HUES64 (cell line): ENCODE data around the gene PRPS2.

Experiments
- H3K27ac ChIP-seq: 2 replicates; pipeline ENCODE4 v1.7.0; 2013; ENCODE audit warnings: low read depth, low read length, inconsistent platforms
- H3K27me3 ChIP-seq: 2 replicates; pipeline ENCODE4 v1.6.1; 2013; ENCODE audit warnings: mild to moderate bottlenecking, low read length; ENCODE audit not compliant: insufficient read depth
- H3K36me3 ChIP-seq: 2 replicates; pipeline ENCODE4 v1.6.1; 2013; ENCODE audit warnings: mild to moderate bottlenecking, low read length; ENCODE audit not compliant: insufficient read depth
- H3K4me1 ChIP-seq: 2 replicates; pipeline ENCODE4 v1.6.1; 2013; ENCODE audit warnings: mild to moderate bottlenecking, low read length, moderate library complexity; ENCODE audit not compliant: insufficient read depth
- H3K4me3 ChIP-seq: 2 replicates; pipeline ENCODE4 v1.5.1; 2013; ENCODE audit warnings: mild to moderate bottlenecking, low read length, moderate library complexity
- H3K9ac ChIP-seq: 2 replicates; pipeline ENCODE4 v1.6.1; 2013; ENCODE audit warnings: mild to moderate bottlenecking, low read depth, low read length
- H3K9me3 ChIP-seq: 2 replicates; pipeline ENCODE4 v1.6.1; 2013; ENCODE audit warnings: low read depth, low read length; ENCODE audit not compliant: insufficient read depth
- WGBS: fragments of 150-250, 120-280 bp; methylation state at CpG from one replicate; pipeline ENCODE4 v1.1.7; 2013; ENCODE audit warnings: missing lambda C conversion rate; 5-methylcytosine and 5-hydroxymethylcytosine counted together

Gene PRPS2

GRCh38 chrX:12779534-12779933 is 11.7 kb upstream of the PRPS2 start:
- no peaks in the 10 kb centered on the region for H3K36me3 ChIP-seq
- no peak overlapping the region for H3K27ac ChIP-seq
- no peak overlapping the region for H3K4me3 ChIP-seq
- H3K27me3 ChIP-seq: no peaks in the 10 kb centered on the region
- H3K9ac ChIP-seq: no peak overlapping the region
- no peaks in the 10 kb centered on the region for H3K9me3 ChIP-seq
- WGBS: 94% methylated on average over 4 of the region's 4 CpGs
- no peaks in the 10 kb centered on the region for H3K4me1 ChIP-seq

GRCh38 chrX:12788645-12789044 is 2.6 kb upstream of the PRPS2 start:
- no peaks in the 10 kb centered on the region for H3K9me3 ChIP-seq
- H3K36me3 ChIP-seq: no peaks in the 10 kb centered on the region; the same call in 1 of the 2 replicates
- no peak overlapping the region for H3K27ac ChIP-seq
- 90% methylated on average over 1 of the region's 1 CpG for WGBS
- H3K4me3 ChIP-seq: no peak overlapping the region
- H3K27me3 ChIP-seq: peaks cover 14% of the 10 kb centered on the region
- H3K9ac ChIP-seq: no peak overlapping the region
- H3K4me1 ChIP-seq: 0 out of 2 replicates have a peak, but pooled peaks cover 5% of the 10 kb centered on the region

- no peak overlapping the region for H3K27ac ChIP-seq
- WGBS: 88% methylated on average over 4 of the region's 4 CpGs
- H3K9me3 ChIP-seq: no peaks in the 10 kb centered on the region
Measured at GRCh38 chrX:12789976-12790375, 1.2 kb upstream of the PRPS2 start.

GRCh38 chrX:12790885-12791256 is 341 bp upstream of the PRPS2 start:
- H3K9ac ChIP-seq: peak overlapping the region; percentile 60
- 3% methylated on average over 21 of the region's 21 CpGs for WGBS
- H3K27ac ChIP-seq: no peak overlapping the region

More at GRCh38 chrX:12789976-12790375, 1.2 kb upstream of the PRPS2 start:
- Histone ChIP-seq H3K36me3 (peaks cover 4% of the 10 kb centered on the region; the same call in 1 of the 2 replicates), H3K27me3 (peaks cover 14% of the 10 kb centered on the region), H3K4me1 (0 out of 2 replicates have a peak, but pooled peaks cover 5% of the 10 kb centered on the region), H3K9ac (no peak overlapping the region), H3K4me3 (no peak overlapping the region)

GRCh38 chrX:12792711-12793110 is 1.5 kb downstream of the PRPS2 start:
- Histone ChIP-seq H3K9me3 (no peaks in the 10 kb centered on the region), H3K27me3 (peaks cover 14% of the 10 kb centered on the region), H3K4me1 (0 out of 2 replicates have a peak, but pooled peaks cover 5% of the 10 kb centered on the region), H3K36me3 (peaks cover 16% of the 10 kb centered on the region; the same call in 1 of the 2 replicates), H3K9ac (no peak overlapping the region), H3K27ac (no peak overlapping the region), H3K4me3 (peak overlapping the region; percentile 82)
- WGBS: 88% methylated on average over 3 of the region's 3 CpGs

More at GRCh38 chrX:12790885-12791256, 341 bp upstream of the PRPS2 start:
- Histone ChIP-seq H3K4me3 (peak overlapping the region; percentile 82), H3K9me3 (no peaks in the 10 kb centered on the region), H3K36me3 (peaks cover 10% of the 10 kb centered on the region; the same call in 1 of the 2 replicates), H3K4me1 (0 out of 2 replicates have a peak, but pooled peaks cover 5% of the 10 kb centered on the region), H3K27me3 (peaks cover 14% of the 10 kb centered on the region)

GRCh38 chrX:12794654-12795053 is 3.4 kb downstream of the PRPS2 start:
- WGBS: 83% methylated on average over 6 of the region's 6 CpGs
- no peak overlapping the region for H3K4me3 ChIP-seq
- H3K9me3 ChIP-seq: no peaks in the 10 kb centered on the region
- no peak overlapping the region for H3K27ac ChIP-seq
- 0 out of 2 replicates have a peak, but pooled peaks cover 5% of the 10 kb centered on the region for H3K4me1 ChIP-seq
- no peak overlapping the region for H3K9ac ChIP-seq
- peaks cover 14% of the 10 kb centered on the region for H3K27me3 ChIP-seq
- peaks cover 32% of the 10 kb centered on the region for H3K36me3 ChIP-seq

GRCh38 chrX:12798601-12799000 is 7.4 kb downstream of the PRPS2 start:
- Histone ChIP-seq H3K27me3 (no peaks in the 10 kb centered on the region), H3K9ac (no peak overlapping the region), H3K4me1 (no peaks in the 10 kb centered on the region), H3K36me3 (peaks cover 61% of the 10 kb centered on the region), H3K4me3 (no peak overlapping the region), H3K9me3 (no peaks in the 10 kb centered on the region), H3K27ac (no peak overlapping the region)
- WGBS: 92% methylated on average over 3 of the region's 3 CpGs

- H3K9me3 ChIP-seq: no peaks in the 10 kb centered on the region
- no peaks in the 10 kb centered on the region for H3K27me3 ChIP-seq
- peaks cover 63% of the 10 kb centered on the region for H3K36me3 ChIP-seq
- H3K9ac ChIP-seq: no peak overlapping the region
- no peak overlapping the region for H3K4me3 ChIP-seq
- WGBS: 95% methylated on average over 13 of the region's 13 CpGs
- H3K27ac ChIP-seq: no peak overlapping the region
- H3K4me1 ChIP-seq: no peaks in the 10 kb centered on the region
Measured at GRCh38 chrX:12799118-12799517, 7.9 kb downstream of the PRPS2 start.

- no peak overlapping the region for H3K4me3 ChIP-seq
- no peak overlapping the region for H3K9ac ChIP-seq
- WGBS: 92% methylated on average over 2 of the region's 5 CpGs
- H3K4me1 ChIP-seq: no peaks in the 10 kb centered on the region
- peaks cover 74% of the 10 kb centered on the region for H3K36me3 ChIP-seq
- no peaks in the 10 kb centered on the region for H3K27me3 ChIP-seq
- H3K27ac ChIP-seq: no peak overlapping the region
- H3K9me3 ChIP-seq: no peaks in the 10 kb centered on the region
Measured at GRCh38 chrX:12802741-12803140, 11.5 kb downstream of the PRPS2 start.

- Histone ChIP-seq H3K36me3 (peaks cover 72% of the 10 kb centered on the region), H3K9me3 (no peaks in the 10 kb centered on the region), H3K4me3 (no peak overlapping the region), H3K27me3 (no peaks in the 10 kb centered on the region), H3K9ac (no peak overlapping the region), H3K27ac (no peak overlapping the region), H3K4me1 (0 out of 2 replicates have a peak, but pooled peaks cover under 1% of the 10 kb centered on the region)
- no CpG with 5 or more reads among the region's 2 CpGs for WGBS
Measured at GRCh38 chrX:12804655-12805054, 13.4 kb downstream of the PRPS2 start.

GRCh38 chrX:12805333-12805732 is 14.1 kb downstream of the PRPS2 start:
- WGBS: 96% methylated on average over 5 of the region's 6 CpGs
- H3K9me3 ChIP-seq: no peaks in the 10 kb centered on the region
- H3K36me3 ChIP-seq: peaks cover 72% of the 10 kb centered on the region
- 0 out of 2 replicates have a peak, but pooled peaks cover 6% of the 10 kb centered on the region for H3K4me1 ChIP-seq
- H3K27me3 ChIP-seq: no peaks in the 10 kb centered on the region
- no peak overlapping the region for H3K4me3 ChIP-seq
- no peak overlapping the region for H3K9ac ChIP-seq
- H3K27ac ChIP-seq: no peak overlapping the region

- Histone ChIP-seq H3K27ac (no peak overlapping the region), H3K9ac (no peak overlapping the region), H3K36me3 (peaks cover 62% of the 10 kb centered on the region), H3K27me3 (no peaks in the 10 kb centered on the region), H3K9me3 (no peaks in the 10 kb centered on the region), H3K4me3 (no peak overlapping the region), H3K4me1 (peaks cover 6% of the 10 kb centered on the region; the same call in 1 of the 2 replicates)
- 95% methylated on average over 8 of the region's 8 CpGs for WGBS
Measured at GRCh38 chrX:12811658-12812057, 20.4 kb downstream of the PRPS2 start.
